HFF-Myc (cell line): ENCODE measurements around the gene CALML4.
A peak's percentile ranks its signal among the peaks of the same experiment; 100 is the strongest.

Source experiments
- DNase-seq: peaks from one replicate; pipeline ENCODE4 v3.0.0-alpha.2; 2011; ENCODE audit warnings: low read depth; ENCODE audit errors: extremely low read depth
- H3K4me3 ChIP-seq: replicated peaks from 2 replicates; pipeline ENCODE4 v1.5.1; 2011; ENCODE audit warnings: low read depth, mild to moderate bottlenecking, control low read depth, low read length
- TF ChIP-seq, protein P1 (sequence below): IDR thresholded peaks from 2 replicates; pipeline ENCODE4 v1.5.1; 2012; ENCODE audit warnings: mild to moderate bottlenecking, low read depth, low read length, control low read depth; ENCODE audit errors: missing control alignments

Gene CALML4

GRCh38 chr15:68204776-68205557 lies at the start of gene CALML4:
TSS of gene CALML4 (minus strand) at chr15:68205332. CDS start at chr15:68205247, 85 bp downstream.
- no peak within 1 kb of the TSS for H3K4me3 ChIP-seq
- TF ChIP-seq, protein P1, sequence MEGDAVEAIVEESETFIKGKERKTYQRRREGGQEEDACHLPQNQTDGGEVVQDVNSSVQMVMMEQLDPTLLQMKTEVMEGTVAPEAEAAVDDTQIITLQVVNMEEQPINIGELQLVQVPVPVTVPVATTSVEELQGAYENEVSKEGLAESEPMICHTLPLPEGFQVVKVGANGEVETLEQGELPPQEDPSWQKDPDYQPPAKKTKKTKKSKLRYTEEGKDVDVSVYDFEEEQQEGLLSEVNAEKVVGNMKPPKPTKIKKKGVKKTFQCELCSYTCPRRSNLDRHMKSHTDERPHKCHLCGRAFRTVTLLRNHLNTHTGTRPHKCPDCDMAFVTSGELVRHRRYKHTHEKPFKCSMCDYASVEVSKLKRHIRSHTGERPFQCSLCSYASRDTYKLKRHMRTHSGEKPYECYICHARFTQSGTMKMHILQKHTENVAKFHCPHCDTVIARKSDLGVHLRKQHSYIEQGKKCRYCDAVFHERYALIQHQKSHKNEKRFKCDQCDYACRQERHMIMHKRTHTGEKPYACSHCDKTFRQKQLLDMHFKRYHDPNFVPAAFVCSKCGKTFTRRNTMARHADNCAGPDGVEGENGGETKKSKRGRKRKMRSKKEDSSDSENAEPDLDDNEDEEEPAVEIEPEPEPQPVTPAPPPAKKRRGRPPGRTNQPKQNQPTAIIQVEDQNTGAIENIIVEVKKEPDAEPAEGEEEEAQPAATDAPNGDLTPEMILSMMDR: no peak
- DNase-seq: no peak

GRCh38 chr15:68252925-68253534 lies 47.9 kb upstream of the CALML4 start:
- TF ChIP-seq, protein P1: peak; percentile 76
- peak; percentile 62 for DNase-seq

DNA sequence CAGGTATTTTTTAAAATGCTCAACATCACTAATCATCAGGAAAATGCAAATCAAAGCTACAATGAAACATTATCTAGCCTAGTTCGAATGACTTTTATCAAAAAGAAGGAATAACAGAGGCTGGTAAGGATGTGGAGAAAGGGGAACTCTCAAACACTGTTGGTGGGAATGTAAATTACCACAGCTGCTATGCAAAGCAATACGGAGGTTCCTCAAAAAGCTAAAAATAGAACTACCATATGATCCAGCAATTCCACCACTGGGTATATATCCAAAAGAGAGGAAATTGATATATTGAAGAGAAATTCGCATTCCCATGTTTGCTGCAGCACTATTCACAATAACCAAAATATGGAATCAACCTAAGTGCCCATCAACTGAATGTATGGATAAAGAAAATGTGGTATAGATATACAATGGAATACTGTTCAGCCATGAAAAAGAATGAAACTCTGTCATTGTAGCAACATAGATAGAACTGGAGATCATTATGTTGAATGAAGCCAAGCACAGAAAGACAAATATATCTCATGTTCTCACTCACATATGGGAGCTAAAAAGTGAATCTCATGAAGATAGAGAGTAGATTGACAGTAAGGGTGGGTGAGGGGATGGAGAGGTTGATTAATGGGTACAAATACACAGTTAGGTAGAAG lies 44.1 kb upstream of the CALML4 start:
- TF ChIP-seq, protein P1: no peak
- no peak for DNase-seq
- no peak overlapping the region for H3K4me3 ChIP-seq

More at GRCh38 chr15:68252925-68253534, 47.9 kb upstream of the CALML4 start:
- H3K4me3 ChIP-seq: no peak overlapping the region

- TF ChIP-seq, protein P1: no peak
Measured at GRCh38 chr15:68244235-68244634, 39.1 kb upstream of the CALML4 start.

GRCh38 chr15:68241088-68241935 lies 36.2 kb upstream of the CALML4 start:
- no peak for DNase-seq

More at GRCh38 chr15:68244235-68244634, 39.1 kb upstream of the CALML4 start:
- DNase-seq: no peak
- H3K4me3 ChIP-seq: no peak overlapping the region

GRCh38 chr15:68239025-68239424 lies 33.9 kb upstream of the CALML4 start:
- no peak overlapping the region for H3K4me3 ChIP-seq
- DNase-seq: no peak
- TF ChIP-seq, protein P1: no peak

More at GRCh38 chr15:68241088-68241935, 36.2 kb upstream of the CALML4 start:
- TF ChIP-seq, protein P1: no peak
- no peak overlapping the region for H3K4me3 ChIP-seq
